ENCODE data around the gene DOCK10.

Gene DOCK10

GRCh38 chr2:224982910-224983711 lies 59.2 kb downstream of the DOCK10 start:
- no peak for TF ChIP-seq EZH2 (IDR thresholded peaks at IDR 0.05; ENCODE audit: borderline replicate concordance, low read depth, low read length, severe bottlenecking)
- TF ChIP-seq CTCF (IDR thresholded peaks at IDR 0.05; ENCODE audit: borderline replicate concordance, extremely low read depth, low read length, poor library complexity, severe bottlenecking) = no peak
- ATAC-seq (ENCODE audit: insufficient read depth, low read depth) (peak; percentile 94), DNase-seq (peak; percentile 67)
- H3K9me3 ChIP-seq (ENCODE audit: insufficient read depth, low read length, severe bottlenecking) = no peaks in the 10 kb centered on the region
- H3K4me1 ChIP-seq (ENCODE audit: insufficient read depth, low read length) = peaks cover 24% of the 10 kb centered on the region
- H2AFZ ChIP-seq (ENCODE audit: low read depth, low read length) = no peak overlapping the region
- H3K27me3 ChIP-seq (ENCODE audit: insufficient read depth, low read length, poor library complexity) = no peaks in the 10 kb centered on the region
- H3K79me2 ChIP-seq (ENCODE audit: insufficient read depth, low read length) = peaks cover 13% of the 10 kb centered on the region
- peak overlapping the region; percentile 38 for H3K4me2 ChIP-seq (ENCODE audit: insufficient read depth, low read length)
- no peaks in the 10 kb centered on the region for H3K36me3 ChIP-seq (ENCODE audit: insufficient read depth, low read length)
- peak overlapping the region; percentile 6; the same call in 1 of the 2 replicates for H3K27ac ChIP-seq (ENCODE audit: low read length)
- no peak overlapping the region for H3K9ac ChIP-seq (ENCODE audit: low read depth, low read length)
- peaks cover 8% of the 10 kb centered on the region for H4K20me1 ChIP-seq (ENCODE audit: insufficient read depth, low read length)
- no peak overlapping the region for H3K4me3 ChIP-seq (ENCODE audit: low read depth in 1 of 2, low read length in 2 of 2)

DNA sequence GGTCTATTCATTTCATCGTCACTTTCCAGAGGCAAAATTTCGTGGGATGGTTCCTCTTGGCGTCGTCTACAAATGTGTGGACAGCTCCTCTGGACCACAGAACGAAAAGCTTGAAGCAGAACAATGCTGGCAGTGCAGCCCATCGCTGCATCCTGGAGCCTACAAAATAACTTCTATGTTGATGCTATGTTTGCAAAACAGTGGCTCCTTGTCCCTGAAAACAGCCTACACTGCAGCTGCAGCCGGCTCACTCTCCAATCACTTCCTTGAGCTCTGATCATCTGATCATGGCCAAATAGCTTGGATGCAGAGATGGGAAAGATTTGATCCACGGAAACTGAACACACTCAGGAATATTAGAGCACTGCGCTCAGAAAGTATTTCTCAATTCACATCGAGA lies 60.0 kb downstream of the DOCK10 start:
- no peaks in the 10 kb centered on the region for H3K27me3 ChIP-seq (ENCODE audit: insufficient read depth, low read length, poor library complexity)
- no peak overlapping the region for H3K4me2 ChIP-seq (ENCODE audit: insufficient read depth, low read length)
- H3K27ac ChIP-seq (ENCODE audit: low read length) = no peak overlapping the region
- peaks cover 24% of the 10 kb centered on the region for H3K4me1 ChIP-seq (ENCODE audit: insufficient read depth, low read length)
- no peak overlapping the region for H3K4me3 ChIP-seq (ENCODE audit: low read depth in 1 of 2, low read length in 2 of 2)
- no peak for TF ChIP-seq EZH2 (IDR thresholded peaks at IDR 0.05; ENCODE audit: borderline replicate concordance, low read depth, low read length, severe bottlenecking)
- TF ChIP-seq CTCF (IDR thresholded peaks at IDR 0.05; ENCODE audit: borderline replicate concordance, extremely low read depth, low read length, poor library complexity, severe bottlenecking) = no peak
- H2AFZ ChIP-seq (ENCODE audit: low read depth, low read length) = no peak overlapping the region
- no peaks in the 10 kb centered on the region for H3K36me3 ChIP-seq (ENCODE audit: insufficient read depth, low read length)
- H3K9ac ChIP-seq (ENCODE audit: low read depth, low read length) = no peak overlapping the region
- H3K79me2 ChIP-seq (ENCODE audit: insufficient read depth, low read length) = peaks cover 13% of the 10 kb centered on the region
- DNase-seq = no peak
- peaks cover 5% of the 10 kb centered on the region for H4K20me1 ChIP-seq (ENCODE audit: insufficient read depth, low read length)
- H3K9me3 ChIP-seq (ENCODE audit: insufficient read depth, low read length, severe bottlenecking) = no peaks in the 10 kb centered on the region
- no peak for ATAC-seq (ENCODE audit: insufficient read depth, low read depth)

- Histone ChIP-seq H3K36me3 (ENCODE audit: insufficient read depth, low read length) (no peaks in the 10 kb centered on the region), H3K27me3 (ENCODE audit: insufficient read depth, low read length, poor library complexity) (no peaks in the 10 kb centered on the region), H3K79me2 (ENCODE audit: insufficient read depth, low read length) (peaks cover 8% of the 10 kb centered on the region; the same call in 1 of the 2 replicates), H2AFZ (ENCODE audit: low read depth, low read length) (no peak overlapping the region), H3K4me3 (ENCODE audit: low read depth in 1 of 2, low read length in 2 of 2) (no peak overlapping the region), H4K20me1 (ENCODE audit: insufficient read depth, low read length) (peaks cover 6% of the 10 kb centered on the region; the same call in 1 of the 2 replicates), H3K4me2 (ENCODE audit: insufficient read depth, low read length) (no peak overlapping the region), H3K4me1 (ENCODE audit: insufficient read depth, low read length) (no peaks in the 10 kb centered on the region), H3K9ac (ENCODE audit: low read depth, low read length) (no peak overlapping the region), H3K9me3 (ENCODE audit: insufficient read depth, low read length, severe bottlenecking) (no peaks in the 10 kb centered on the region), H3K27ac (ENCODE audit: low read length) (no peak overlapping the region)
- DNase-seq = no peak
- no peak for ATAC-seq (ENCODE audit: insufficient read depth, low read depth)
- TF ChIP-seq EZH2 (IDR thresholded peaks at IDR 0.05; ENCODE audit: borderline replicate concordance, low read depth, low read length, severe bottlenecking) = no peak
- no peak for TF ChIP-seq CTCF (IDR thresholded peaks at IDR 0.05; ENCODE audit: borderline replicate concordance, extremely low read depth, low read length, poor library complexity, severe bottlenecking)
Observed at GRCh38 chr2:224976629-224977525, 65.4 kb downstream of the DOCK10 start.

Measured in DND-41 (cell line).